GM18517 (cell line): ENCODE results near the gene WFDC11.
"Not testable (repeated sequence)": the region's sequence is repeated elsewhere in the genome, so short reads cannot be mapped to it uniquely, and the experiment has no call there.

ENCODE experiments used
- ATAC-seq: cut with Tn5 transposase; IDR thresholded peaks from one replicate; pipeline ENCODE4 v1.9.1; 2021; ENCODE audit warnings: mild to moderate bottlenecking, moderate library complexity; ENCODE audit not compliant: unreplicated experiment

WFDC11 gene

GRCh38 chr20:45670139-45670538 is at the start of gene WFDC11:
TSS of gene WFDC11 (minus strand) at chr20:45670239. CDS start at chr20:45650600, 19,639 bp downstream.
- ATAC-seq: no peak

DNA sequence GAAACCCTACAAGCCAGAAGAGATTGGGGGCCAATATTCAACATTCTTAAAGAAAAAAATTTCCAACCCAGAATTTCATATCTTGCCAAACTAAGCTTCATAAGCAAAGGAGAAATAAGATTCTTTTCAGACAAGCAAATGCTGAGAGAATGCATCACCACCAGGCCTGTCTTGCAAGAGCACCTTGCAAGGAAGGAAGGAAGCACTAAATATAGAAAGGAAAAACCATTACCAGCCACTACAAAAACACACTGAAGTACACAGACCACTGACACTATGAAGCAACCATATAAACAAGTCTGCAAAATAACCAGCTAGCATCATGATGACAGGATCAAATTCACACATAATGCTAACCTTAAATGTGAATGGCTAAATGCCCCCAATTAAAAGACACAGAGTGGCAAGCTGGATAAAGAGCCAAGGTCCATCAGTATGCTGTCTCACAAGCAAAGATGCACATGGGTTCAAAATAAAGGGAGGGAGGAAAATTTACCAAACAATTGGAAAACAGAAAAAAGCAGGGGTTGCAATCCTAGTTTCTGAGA is 46.2 kb upstream of the WFDC11 start:
- not testable (repeated sequence) for ATAC-seq

DNA sequence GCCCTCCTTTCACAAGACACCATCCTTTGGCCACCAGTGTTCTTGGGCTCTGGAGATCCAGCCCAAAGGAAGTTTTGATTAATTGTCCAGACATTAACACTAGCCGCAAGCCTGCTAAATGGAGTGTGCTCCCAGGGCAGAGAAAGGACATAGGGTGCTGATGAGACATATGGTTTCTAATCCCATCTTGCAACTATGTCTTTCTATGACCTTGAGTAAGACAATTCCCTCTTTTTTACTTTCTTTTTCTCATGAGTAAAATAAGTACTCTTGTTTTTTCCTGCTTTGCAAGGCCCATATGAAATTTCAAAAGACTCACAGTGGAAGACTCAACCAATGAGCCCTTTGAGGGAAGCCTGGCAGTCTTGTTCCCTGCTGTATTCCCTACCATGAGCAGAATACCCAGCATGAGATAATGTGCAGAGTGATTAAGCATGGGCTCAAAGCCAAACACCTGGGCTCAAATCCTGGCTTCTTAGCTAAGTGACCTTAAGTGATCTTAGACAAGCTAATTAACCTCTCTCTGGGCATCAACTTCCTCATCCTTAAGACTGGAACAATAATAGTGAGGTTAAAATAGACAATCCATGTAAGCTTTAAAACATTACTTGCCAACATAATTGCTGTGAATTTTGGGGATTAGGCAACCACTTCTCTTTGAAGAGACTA is 35.1 kb upstream of the WFDC11 start, which contains the start of gene WFDC10B:
Gene WFDC10B, minus strand, starts transcription at position 51 of the 669 bp plus-strand sequence. CDS start 19,027 bp downstream, outside the sequence.
- no peak for ATAC-seq

DNA sequence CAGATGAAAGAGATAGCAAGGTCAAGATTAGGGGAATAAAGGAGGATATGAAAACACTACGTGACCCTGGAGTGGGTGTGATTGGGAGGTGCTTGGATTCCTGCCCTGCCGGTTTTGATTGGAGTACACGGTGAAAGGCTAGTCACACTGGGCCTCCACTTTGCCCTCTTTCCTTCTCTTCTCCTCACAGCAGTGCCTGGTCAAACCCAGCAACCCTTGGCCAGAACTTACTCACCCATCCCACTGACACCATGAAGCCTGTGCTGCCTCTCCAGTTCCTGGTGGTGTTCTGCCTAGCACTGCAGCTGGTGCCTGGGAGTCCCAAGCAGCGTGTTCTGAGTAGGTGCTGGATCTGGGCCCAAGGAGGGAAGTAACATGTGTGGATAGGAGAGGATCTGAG is 31.8 kb upstream of the WFDC11 start, which contains the start of gene WFDC13:
Gene WFDC13, plus strand, starts transcription at position 166 of the 400 bp plus-strand sequence. Its CDS starts 86 bp downstream, at position 252.
- ATAC-seq: no peak

- ATAC-seq: no peak
Measured at GRCh38 chr20:45701104-45701503, 31.1 kb upstream of the WFDC11 start.

GRCh38 chr20:45695496-45695895 is 25.5 kb upstream of the WFDC11 start:
- no peak for ATAC-seq

GRCh38 chr20:45693346-45693745 is 23.3 kb upstream of the WFDC11 start:
- not testable (repeated sequence) for ATAC-seq

- ATAC-seq: no peak
Measured at GRCh38 chr20:45685896-45686295, 15.9 kb upstream of the WFDC11 start.

GRCh38 chr20:45679650-45680049 is 9.6 kb upstream of the WFDC11 start:
- no peak for ATAC-seq

- ATAC-seq: no peak
Measured at GRCh38 chr20:45672765-45673164, 2.7 kb upstream of the WFDC11 start.

DNA sequence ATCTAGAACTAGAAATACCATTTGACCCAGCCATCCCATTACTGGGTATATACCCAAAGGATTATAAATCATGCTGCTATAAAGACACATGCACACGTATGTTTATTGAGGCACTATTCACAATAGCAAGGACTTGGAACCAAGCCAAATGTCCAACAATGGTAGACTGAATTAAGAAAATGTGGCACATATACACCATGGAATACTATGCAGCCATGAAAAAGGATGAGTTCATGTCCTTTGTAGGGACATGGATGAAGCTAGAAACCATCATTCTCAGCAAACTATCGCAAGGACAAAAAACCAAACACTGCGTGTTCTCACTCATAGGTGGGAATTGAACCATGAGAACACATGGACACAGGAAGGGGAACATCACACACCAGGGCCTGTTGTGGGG is 13.0 kb downstream of the WFDC11 start:
- not testable (repeated sequence) for ATAC-seq

DNA sequence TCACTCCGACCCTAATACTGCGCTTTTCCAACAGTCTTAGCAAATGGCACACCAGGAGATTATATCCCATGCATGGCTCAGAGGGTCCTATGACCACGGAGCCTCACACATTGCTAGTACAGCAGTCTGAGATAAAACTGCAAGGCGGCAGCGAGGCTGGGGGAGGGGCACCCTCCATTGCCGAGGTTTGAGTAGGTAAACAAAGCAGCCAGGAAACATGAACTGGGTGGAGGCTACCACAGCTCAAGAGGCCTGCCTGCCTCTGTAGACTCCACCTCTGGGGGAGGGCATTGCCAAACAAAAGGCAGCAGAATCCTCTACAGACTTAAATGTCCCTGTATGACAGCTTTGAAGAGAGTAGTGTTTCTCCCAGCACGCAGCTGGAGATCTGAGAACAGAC is 18.3 kb downstream of the WFDC11 start:
- not testable (repeated sequence) for ATAC-seq

DNA sequence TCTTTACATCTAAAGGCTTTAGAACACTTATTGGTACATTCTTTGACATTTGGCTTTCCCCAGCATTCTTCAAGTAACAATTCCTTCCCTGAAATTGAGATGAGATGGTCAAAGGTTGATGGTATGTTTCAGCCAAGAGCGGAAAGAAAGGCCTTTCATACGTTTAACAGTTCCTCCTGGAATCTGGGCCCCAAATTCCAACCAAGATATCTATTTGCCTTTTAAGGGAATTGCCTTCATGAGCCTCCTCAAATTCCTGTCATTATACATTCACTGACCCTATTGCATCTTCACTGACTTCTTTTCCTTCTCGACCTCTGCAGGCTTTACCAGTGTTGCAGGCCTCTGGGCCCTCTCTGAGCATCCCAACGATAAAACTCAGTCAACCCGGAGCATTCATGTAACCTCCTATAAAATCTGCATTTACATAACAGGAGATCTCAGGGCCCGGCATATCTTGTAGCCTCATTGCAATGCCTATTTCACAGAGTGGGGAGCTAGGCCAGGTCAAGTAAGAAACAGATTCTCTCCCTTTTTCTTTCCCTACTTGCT is 20.7 kb downstream of the WFDC11 start:
- ATAC-seq: no peak

DNA sequence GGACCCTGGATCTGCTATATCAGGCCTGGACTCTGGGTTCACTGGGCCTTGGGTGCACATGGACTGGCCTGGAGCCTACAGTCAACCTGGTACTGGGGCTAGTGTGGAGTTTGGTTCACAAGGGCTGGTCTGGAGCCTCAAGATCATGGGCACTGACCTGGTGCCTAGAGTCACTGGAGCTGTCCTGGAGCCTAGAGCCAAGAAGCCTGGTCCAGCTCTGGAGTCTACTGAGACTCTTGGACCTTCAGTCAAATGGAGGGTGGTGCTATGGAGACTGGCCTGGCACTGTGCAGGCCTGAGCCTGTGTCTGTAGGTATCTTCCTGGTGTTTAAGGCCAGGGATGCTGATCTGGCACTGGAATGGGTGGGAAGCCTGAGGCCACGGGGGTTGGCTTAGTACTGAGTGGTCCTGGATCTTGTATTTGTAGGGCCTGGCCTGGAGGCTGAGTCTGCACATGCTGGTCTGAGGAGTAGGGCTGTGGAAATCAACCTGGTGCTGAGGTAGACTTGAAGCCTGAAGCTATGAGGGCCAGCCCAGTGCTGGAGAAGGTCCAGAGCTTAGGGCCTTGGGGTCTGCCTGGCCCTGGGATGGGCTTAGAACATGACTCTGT is 22.5 kb downstream of the WFDC11 start:
- ATAC-seq: no peak

- ATAC-seq: no peak
Measured at GRCh38 chr20:45646875-45647274, 23.2 kb downstream of the WFDC11 start.

DNA sequence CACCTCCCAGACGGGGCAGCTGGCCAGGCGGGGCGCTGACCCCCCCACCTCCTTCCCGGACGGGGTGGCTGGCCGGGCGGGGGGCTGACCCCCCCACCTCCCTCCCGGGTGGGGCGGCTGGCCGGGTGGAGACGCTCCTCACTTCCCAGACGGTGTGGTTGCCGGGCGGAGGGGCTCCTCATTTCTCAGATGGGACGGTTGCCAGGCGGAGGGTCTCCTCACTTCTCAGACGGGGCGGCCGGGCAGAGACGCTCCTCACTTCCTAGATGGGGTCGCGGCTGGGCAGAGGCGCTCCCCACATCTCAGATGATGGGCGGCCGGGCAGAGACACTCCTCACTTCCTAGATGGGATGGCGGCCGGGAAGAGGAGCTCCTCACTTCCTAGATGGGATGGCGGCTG is 24.2 kb downstream of the WFDC11 start:
- ATAC-seq: not testable (repeated sequence)

DNA sequence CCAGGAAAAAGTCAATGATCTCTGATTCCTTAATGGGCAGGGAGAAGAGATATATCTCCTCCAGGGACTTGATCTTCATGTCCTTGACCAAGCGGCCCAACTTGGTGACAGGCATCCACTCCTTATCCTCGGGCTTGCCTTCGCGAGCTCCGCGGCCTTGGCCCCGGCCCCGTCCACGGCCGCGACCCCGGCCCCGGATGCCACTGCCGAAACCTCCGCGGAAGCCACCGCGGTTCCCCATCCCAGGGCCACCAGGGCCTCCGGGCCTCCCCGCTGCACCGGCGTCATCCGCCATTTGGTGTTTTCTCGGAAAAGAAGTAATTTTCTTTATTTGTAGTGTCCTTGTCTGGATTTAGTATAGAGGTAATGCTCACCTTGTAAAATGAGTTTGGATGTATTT is 29.0 kb downstream of the WFDC11 start:
- not testable (repeated sequence) for ATAC-seq

DNA sequence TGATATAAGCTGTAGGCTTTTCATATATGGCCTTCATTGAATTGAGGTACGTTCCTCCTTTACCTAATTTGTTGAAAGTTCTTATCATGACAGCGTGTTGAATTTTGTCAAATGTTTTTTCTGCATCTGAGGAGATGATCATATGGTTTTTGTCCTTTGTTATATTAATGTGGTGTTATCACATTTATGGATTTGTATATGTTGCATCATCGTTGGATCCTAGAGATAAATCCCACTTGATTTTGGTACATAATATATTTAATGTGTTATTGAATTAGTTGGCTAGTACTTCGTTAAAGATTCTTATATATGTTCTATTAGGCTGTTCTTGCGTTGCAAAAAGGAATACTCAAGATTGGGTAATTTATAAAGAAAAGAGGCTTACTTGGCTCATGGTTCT is 30.4 kb downstream of the WFDC11 start:
- no peak for ATAC-seq

- no peak for ATAC-seq
Measured at GRCh38 chr20:45636513-45636912, 33.5 kb downstream of the WFDC11 start.

- ATAC-seq: no peak
Measured at GRCh38 chr20:45631184-45631583, 38.9 kb downstream of the WFDC11 start, which contains the start of gene WFDC9. TSS of gene WFDC9 (minus strand) at chr20:45631284. CDS start at chr20:45610181, 21,103 bp downstream.

- no peak for ATAC-seq
Measured at GRCh38 chr20:45630371-45630770, 39.7 kb downstream of the WFDC11 start.
